RWPE1 (cell line): ENCODE measurements around the gene PSMD11.
"Not testable (repeated sequence)": the region's sequence is repeated elsewhere in the genome, so short reads cannot be mapped to it uniquely, and the experiment has no call there.

ENCODE experiments used
- CTCF ChIA-PET: fragments of 350-600 bp; sonication (Branson Sonifier 250); formaldehyde crosslinking; extraction: SDS; loops from one replicate; lab custom pipeline; 2021; lab: Yijun Ruan, JAX
- POLR2A ChIA-PET: fragments of 400-600 bp; formaldehyde crosslinking; extraction: SDS; loops from one replicate; lab custom pipeline; 2020; ENCODE audit warnings: antibody characterized with exemption; ENCODE audit not compliant: low non-redundant PET; lab: Yijun Ruan, JAX
- DNase-seq: peaks from one replicate; pipeline ENCODE4 v3.0.0; 2012; ENCODE audit warnings: low spot score
- H3K27ac ChIP-seq: fragments of 450-650 bp; 2 replicates; pipeline ENCODE4 v1.5.1; 2017
- CTCF ChIP-seq: fragments of 450-650 bp; conservative IDR thresholded peaks from 2 replicates; pipeline ENCODE4 v1.5.1; 2017; ENCODE audit warnings: low read depth, mild to moderate bottlenecking

PSMD11 gene

GRCh38 chr17:32523017-32523680 lies 78.8 kb downstream of the PSMD11 start:
- ChIA-PET CTCF (no interaction called here), POLR2A (no interaction called here)
- no peak for DNase-seq
- TF ChIP-seq CTCF, result no peak
- no peak overlapping the region for H3K27ac ChIP-seq

- H3K27ac ChIP-seq, result no peak overlapping the region
- ChIA-PET POLR2A (no interaction called here), CTCF (no interaction called here)
- no peak for DNase-seq
- no peak for TF ChIP-seq CTCF
Observed at GRCh38 chr17:32523827-32524552, 79.7 kb downstream of the PSMD11 start.

- DNase-seq, H3K27ac ChIP-seq, POLR2A ChIA-PET, CTCF ChIA-PET: not testable (repeated sequence)
Observed at GRCh38 chr17:32524553-32524880, 80.2 kb downstream of the PSMD11 start.

GRCh38 chr17:32525122-32525521 lies 80.8 kb downstream of the PSMD11 start:
- POLR2A ChIA-PET, result no interaction called here
- CTCF ChIA-PET, result no interaction called here
- DNase-seq, result no peak
- TF ChIP-seq CTCF, result no peak
- H3K27ac ChIP-seq, result no peak overlapping the region

GRCh38 chr17:32527146-32527545 lies 82.8 kb downstream of the PSMD11 start:
- ChIA-PET CTCF (no interaction called here), POLR2A (no interaction called here)
- no peak overlapping the region for H3K27ac ChIP-seq
- no peak for TF ChIP-seq CTCF
- DNase-seq, result no peak

DNA sequence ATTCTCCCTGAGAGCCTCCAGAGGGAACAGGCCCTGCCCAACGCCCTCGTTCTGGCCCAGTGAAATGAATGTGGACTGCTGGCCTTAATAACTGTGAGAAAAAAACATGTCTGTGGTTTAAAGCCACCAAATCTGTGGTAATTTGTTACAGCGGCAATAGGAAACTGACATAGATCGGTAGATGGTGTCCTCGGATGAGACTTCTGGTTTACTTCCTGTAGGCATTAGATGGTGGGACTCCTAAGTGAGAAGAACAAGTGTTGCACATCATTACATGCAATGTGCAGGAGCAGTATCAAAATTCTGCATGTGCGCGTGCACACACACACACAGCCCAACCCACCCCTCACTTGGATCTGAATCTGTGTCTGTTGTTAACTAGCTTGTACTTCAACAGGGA lies 84.5 kb downstream of the PSMD11 start:
- H3K27ac ChIP-seq, result no peak overlapping the region
- no peak for DNase-seq
- CTCF ChIA-PET, result no interaction called here
- POLR2A ChIA-PET, result no interaction called here
- TF ChIP-seq CTCF, result no peak

DNA sequence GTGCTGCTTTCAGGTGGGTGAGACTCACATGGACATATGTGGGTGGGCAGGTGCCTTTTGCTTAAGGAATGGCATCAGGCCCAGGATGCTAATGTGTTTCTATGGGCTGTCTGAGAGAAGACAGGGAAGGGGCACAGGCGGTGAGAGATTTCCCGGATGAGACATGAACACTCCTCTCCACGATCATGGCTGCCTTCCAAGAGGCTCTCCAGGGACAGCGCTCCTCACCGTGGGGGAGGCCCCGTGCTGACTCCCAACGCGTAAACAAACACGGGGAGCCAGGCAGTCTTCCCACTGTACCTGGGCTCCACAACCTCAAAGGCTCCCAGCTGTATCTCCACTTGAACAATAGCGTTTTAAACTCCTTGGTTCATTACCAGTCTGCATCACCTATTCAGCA lies 85.3 kb downstream of the PSMD11 start:
- POLR2A ChIA-PET, result no interaction called here
- CTCF ChIA-PET, result no interaction called here

More for the DNA sequence above, 85.3 kb downstream of the PSMD11 start:
- no peak for DNase-seq
- H3K27ac ChIP-seq, result no peak overlapping the region
- no peak for TF ChIP-seq CTCF
